Mucosa of descending colon (tissue), 3 donors: ENCODE data around the gene HS3ST3B1. TPM values are rescaled to one million over a fixed set of nuclear protein-coding genes. Genes with fewer than 3 reads are reported as not detected.

Experiments used
- ATAC-seq: fragments of 200-7000 bp; cut with Tn5 transposase; one replicate; pipeline ENCODE4 v1.9.1; 2020; ENCODE audit warnings: mild to moderate bottlenecking, moderate library complexity
- DNase-seq, 3 donors: peaks; one replicate each; pipeline ENCODE4 v3.0.0-alpha.2; 2020
- H3K36me3 ChIP-seq: fragments of 200-600 bp; one replicate; pipeline ENCODE4 v1.8.0; 2021; ENCODE audit warnings: low read depth, mild to moderate bottlenecking
- H3K4me1 ChIP-seq: fragments of 200-600 bp; one replicate; pipeline ENCODE4 v1.8.0; 2021; ENCODE audit warnings: low read depth, mild to moderate bottlenecking
- H3K4me3 ChIP-seq: fragments of 200-600 bp; one replicate; pipeline ENCODE4 v1.8.0; 2021; ENCODE audit warnings: mild to moderate bottlenecking
- H3K9me3 ChIP-seq: fragments of 200-600 bp; one replicate; pipeline ENCODE4 v1.8.0; 2021; ENCODE audit warnings: mild to moderate bottlenecking
- CTCF ChIP-seq: fragments of 200-600 bp; IDR thresholded peaks from one replicate; pipeline ENCODE4 v1.8.0; 2022; ENCODE audit warnings: antibody characterized with exemption, mild to moderate bottlenecking
- intact Hi-C, 2 donors: fragments of 100-400 bp; cut with DNase I in 1 of 2; cut with micrococcal nuclease in 1 of 2; formaldehyde crosslinking; loops; one replicate each; pipeline versions ENCODE4 v1.11.0 to v1.11.1; 2022; cut with DNase I, micrococcal nuclease
- total RNA-seq, 3 donors: library from RNA; stranded (reverse); fragmentation: NEBNext Ultra II Directional in 2 of 3; extraction: Animal tissue kit (Norgen Biotek cat#: 25700) in 2 of 3; gene quantifications; one replicate each; pipeline versions ENCODE4 v1.2.1 to v1.2.4, GENCODE V29; 2021 to 2023
- donor health status: DM: no; HTN: no; CAD: no; lungs with moderate emphysema.
- donor health status: DM: no; HTN: no; CAD: no.
- donor health status: DM: no; HTN: yes; CAD: no.

The HS3ST3B1 gene
- total RNA-seq, 3 donors from 2014 or later: 1.4 to 1.6 (median 1.5) TPM

- no peak for DNase-seq
- TF ChIP-seq CTCF: no peak
- intact Hi-C loops: no loop called here
- ATAC-seq: no peak
- Histone ChIP-seq H3K4me3 (no peak overlapping the region), H3K9me3 (no peaks in the 10 kb centered on the region), H3K36me3 (no peaks in the 10 kb centered on the region), H3K4me1 (no peaks in the 10 kb centered on the region)
Measured at GRCh38 chr17:14276535-14277250, 24.2 kb upstream of the HS3ST3B1 start.

GRCh38 chr17:14281530-14281929, 19.4 kb upstream of the HS3ST3B1 start:
- Histone ChIP-seq H3K4me3 (no peak overlapping the region), H3K36me3 (no peaks in the 10 kb centered on the region), H3K4me1 (no peaks in the 10 kb centered on the region), H3K9me3 (no peaks in the 10 kb centered on the region)
- intact Hi-C loops: no loop called here
- no peak for ATAC-seq
- TF ChIP-seq CTCF: no peak
- DNase-seq: no peak

GRCh38 chr17:14282726-14283125, 18.2 kb upstream of the HS3ST3B1 start:
- intact Hi-C loops: no loop called here
- DNase-seq (no peak), ATAC-seq (no peak)
- TF ChIP-seq CTCF: no peak
- Histone ChIP-seq H3K36me3 (no peaks in the 10 kb centered on the region), H3K9me3 (no peaks in the 10 kb centered on the region), H3K4me1 (no peaks in the 10 kb centered on the region), H3K4me3 (no peak overlapping the region)

- Histone ChIP-seq H3K4me1 (no peaks in the 10 kb centered on the region), H3K36me3 (no peaks in the 10 kb centered on the region), H3K9me3 (no peaks in the 10 kb centered on the region), H3K4me3 (no peak overlapping the region)
- DNase-seq: no peak
- ATAC-seq: no peak
- TF ChIP-seq CTCF: no peak
- intact Hi-C loops: no loop called here
Measured at GRCh38 chr17:14289162-14289561, 11.7 kb upstream of the HS3ST3B1 start.

GRCh38 chr17:14294876-14295275, 6.0 kb upstream of the HS3ST3B1 start:
- no peak for DNase-seq
- intact Hi-C loops: no loop called here
- H3K9me3 ChIP-seq: no peaks in the 10 kb centered on the region
- H3K4me3 ChIP-seq: no peak overlapping the region
- peaks cover 17% of the 10 kb centered on the region for H3K4me1 ChIP-seq
- ATAC-seq: no peak
- TF ChIP-seq CTCF: no peak
- H3K36me3 ChIP-seq: no peaks in the 10 kb centered on the region

GRCh38 chr17:14295676-14296075, 5.2 kb upstream of the HS3ST3B1 start:
- DNase-seq (no peak), ATAC-seq (no peak)
- Histone ChIP-seq H3K4me1 (peaks cover 22% of the 10 kb centered on the region), H3K4me3 (no peak overlapping the region), H3K9me3 (no peaks in the 10 kb centered on the region), H3K36me3 (no peaks in the 10 kb centered on the region)
- TF ChIP-seq CTCF: no peak
- intact Hi-C loops: no loop called here
